GM12878 (cell line): Measurements from ENCODE around the gene SDCCAG8. TPM values are rescaled to one million over a fixed set of nuclear protein-coding genes. Genes with fewer than 3 reads are reported as not detected.

Experiments used
- ATAC-seq: fragments of 200-7000 bp; cut with Tn5 transposase; 3 replicates; pipeline ENCODE4 v1.9.1; 2020; ENCODE audit warnings: mild to moderate bottlenecking, moderate library complexity
- BruUV-seq: library from RNA; stranded (reverse); fragments of 400-500 nt; replicated peaks from 2 replicates; lab custom pipeline; 2021; lab: Mats Ljungman, UMichigan
- CTCF ChIA-PET: fragments of 300-600 bp; sonication (Branson Sonifier 250); formaldehyde crosslinking; extraction: SDS; loops from one replicate; lab custom pipeline; 2021; ENCODE audit warnings: inconsistent platforms; lab: Yijun Ruan, JAX
- POLR2A ChIA-PET: fragments of 350-600 bp; formaldehyde crosslinking; extraction: SDS; loops from one replicate; lab custom pipeline; 2021; ENCODE audit warnings: inconsistent platforms; lab: Charles Lee
- RAD21 ChIA-PET: fragments of 300-600 bp; sonication (Branson Sonifier 250); formaldehyde crosslinking; loops from one replicate; lab custom pipeline; 2023; ENCODE audit warnings: antibody characterized with exemption; ENCODE audit not compliant: unreplicated experiment; lab: Charles Lee
- SMC1A ChIA-PET: fragments of 300-600 bp; sonication (Branson Sonifier 250); formaldehyde crosslinking; loops from one replicate; lab custom pipeline; 2023; ENCODE audit not compliant: unreplicated experiment, uncharacterized antibody; lab: Charles Lee
- DNase-seq: peaks from one replicate; pipeline ENCODE4 v3.0.0-alpha.2; 2011; ENCODE audit warnings: low read depth, low spot score
- FAIRE-seq: peaks from 3 replicates; lab custom pipeline; 2011; peaks lifted over from hg19 to GRCh38; lab: Jason Lieb, UNC
- H2AFZ ChIP-seq: 2 replicates; pipeline ENCODE4 v1.6.0; 2011; ENCODE audit warnings: low read depth, low read length, control low read depth; ENCODE audit not compliant: control insufficient read depth
- H3K27ac ChIP-seq: 2 replicates; pipeline ENCODE4 v1.5.1; 2011; ENCODE audit warnings: control low read depth; ENCODE audit not compliant: control insufficient read depth, insufficient read depth
- H3K27me3 ChIP-seq, 2 experiments: replicated peaks in 1 of 2; 2 replicates each; pipeline versions ENCODE4 v1.6.0 to v1.6.1; 2011; ENCODE audit warnings: low read length in 1 of 2; ENCODE audit not compliant: control insufficient read depth in 2 of 2, insufficient read depth in 2 of 2
- H3K36me3 ChIP-seq, 2 experiments: 2 replicates each; pipeline ENCODE4 v1.5.1; 2011; ENCODE audit warnings: low read length in 1 of 2; ENCODE audit not compliant: control insufficient read depth in 2 of 2, insufficient read depth in 2 of 2
- H3K4me1 ChIP-seq: 2 replicates; pipeline ENCODE4 v1.6.1; 2011; ENCODE audit warnings: mild to moderate bottlenecking, low read length, moderate library complexity, mixed read lengths; ENCODE audit not compliant: control insufficient read depth, insufficient read depth
- H3K4me2 ChIP-seq: 2 replicates; pipeline ENCODE4 v1.6.0; 2011; ENCODE audit warnings: control low read depth; ENCODE audit not compliant: control insufficient read depth, insufficient read depth
- H3K4me3 ChIP-seq: fragments of 200-600 bp; sonication (generic); 2 replicates; pipeline ENCODE4 v1.5.1; 2016
- H3K79me2 ChIP-seq: 2 replicates; pipeline ENCODE4 v1.6.0; 2011; ENCODE audit warnings: low read length; ENCODE audit not compliant: control insufficient read depth, insufficient read depth
- H3K9ac ChIP-seq: 2 replicates; pipeline ENCODE4 v1.8.0; 2011; ENCODE audit warnings: low read length, control low read depth, mixed read lengths; ENCODE audit not compliant: control insufficient read depth, insufficient read depth
- H3K9me3 ChIP-seq: replicated peaks from 3 replicates; pipeline ENCODE4 v1.5.1; 2011; ENCODE audit warnings: mild to moderate bottlenecking, low read length; ENCODE audit not compliant: control insufficient read depth, insufficient read depth
- H4K20me1 ChIP-seq: 2 replicates; pipeline ENCODE4 v1.6.0; 2011; ENCODE audit not compliant: control insufficient read depth, insufficient read depth
- BCL11A ChIP-seq: IDR thresholded peaks from 2 replicates; pipeline ENCODE4 v1.6.1; 2011; ENCODE audit warnings: low read depth, low read length
- ELK1 ChIP-seq: IDR thresholded peaks from 2 replicates; pipeline ENCODE4 v1.6.1; 2012; ENCODE audit warnings: low read depth, low read length, improper control_type of control experiment
- GATAD2B ChIP-seq: fragments of 450-650 bp; conservative IDR thresholded peaks from 2 replicates; pipeline ENCODE4 v1.6.1; 2017; ENCODE audit warnings: low read depth, mild to moderate bottlenecking, moderate library complexity
- IKZF1 ChIP-seq: fragments of 450-650 bp; conservative IDR thresholded peaks from 2 replicates; pipeline ENCODE4 v1.6.1; 2017; ENCODE audit warnings: antibody characterized with exemption, mild to moderate bottlenecking
- MEF2A ChIP-seq: IDR thresholded peaks from 2 replicates; pipeline ENCODE4 v1.6.1; 2011; ENCODE audit warnings: low read depth, mild to moderate bottlenecking, low read length, moderate library complexity; ENCODE audit not compliant: insufficient read depth
- PBX3 ChIP-seq: IDR thresholded peaks from 2 replicates; pipeline ENCODE4 v1.6.1; 2011; ENCODE audit warnings: mild to moderate bottlenecking, low read depth, low read length, moderate library complexity; ENCODE audit not compliant: insufficient replicate concordance
- SIN3A ChIP-seq: IDR thresholded peaks from 2 replicates; pipeline ENCODE4 v1.6.1; 2012; ENCODE audit warnings: low read depth, low read length, improper control_type of control experiment
- SRF ChIP-seq, 2 experiments: IDR thresholded peaks; 2 replicates each; pipeline ENCODE4 v1.6.1; 2011; ENCODE audit warnings: low read depth in 2 of 2, low read length in 2 of 2, mild to moderate bottlenecking in 1 of 2, moderate library complexity in 1 of 2
- TCF12 ChIP-seq: IDR thresholded peaks from 2 replicates; pipeline ENCODE4 v1.6.1; 2011; ENCODE audit warnings: low read depth, mild to moderate bottlenecking, low read length
- TCF3 ChIP-seq: IDR thresholded peaks from 2 replicates; pipeline ENCODE4 v1.6.1; 2012; ENCODE audit warnings: low read depth, mild to moderate bottlenecking, low read length, borderline replicate concordance; ENCODE audit not compliant: insufficient read depth
- YY1 ChIP-seq: IDR thresholded peaks from 2 replicates; pipeline ENCODE4 v1.6.1; 2011; ENCODE audit warnings: low read depth, mild to moderate bottlenecking, low read length
- WGBS: methylation state at CpG from one replicate; pipeline ENCODE4 v1.1.6; 2016; ENCODE audit warnings: low lambda C conversion rate; ENCODE audit not compliant: insufficient replicate concordance, insufficient coverage; ENCODE audit errors: missing lambda C conversion rate; 5-methylcytosine and 5-hydroxymethylcytosine counted together
- in situ Hi-C: fragments of 300-500 bp; cut with MboI; formaldehyde crosslinking; loops from 9 replicates; pipeline ENCODE4 v1.14.3; 2018; ENCODE audit warnings: mixed read lengths
- intact Hi-C: fragments of 100-400 bp; cut with micrococcal nuclease; formaldehyde crosslinking; loops from one replicate; pipeline ENCODE4 v1.14.2; 2022; ENCODE audit not compliant: unreplicated experiment
- polyA plus RNA-seq, 11 experiments: library from polyadenylated mRNA; depleted of rRNA in 4 of 11; unstranded in 6 of 11; stranded (reverse) in 5 of 11; fragments of >200 nt; fragmentation: Nextera tagmentation in 4 of 11; fragmentation: Illumina TruSeq in 1 of 11; extraction: Ambion mirVana in 4 of 11; extraction: Trizol in 1 of 11; gene quantifications; 1 replicate in 1 of 11; 2 replicates in 10 of 11; pipeline versions ENCODE4 v1.2.1 to v1.2.3, GENCODE V29; 2011 to 2016; ENCODE audit warnings: inconsistent platforms in 2 of 11, missing spikeins in 2 of 11, low read depth in 1 of 11
- total RNA-seq, 4 experiments: library from RNA; depleted of rRNA in 3 of 4; stranded (reverse); fragments of >200 nt in 3 of 4; fragmentation: Illumina TruSeq in 1 of 4; extraction: Trizol in 1 of 4; gene quantifications; 2 replicates each; pipeline versions ENCODE4 v1.2.1 to v1.2.3, GENCODE V29; 2013 to 2021
- TF ChIP-seq, protein P1 (sequence below): fragments of 450-650 bp; IDR thresholded peaks from 2 replicates; pipeline ENCODE4 v1.6.1; 2017; ENCODE audit warnings: mild to moderate bottlenecking, low read depth, inconsistent platforms; ENCODE audit not compliant: poor library complexity, severe bottlenecking
- TF ChIP-seq, protein P2 (sequence below): IDR thresholded peaks from 2 replicates; pipeline ENCODE4 v1.6.1; 2012; ENCODE audit warnings: low read depth, low read length, improper control_type of control experiment

Gene SDCCAG8
- total and polyA plus RNA-seq, 10 of the 15 experiments (the other 5 are each of a cell fraction or from before 2014, with no cell fraction given): 15.0 to 25.6 (median 20.6) TPM

DNA sequence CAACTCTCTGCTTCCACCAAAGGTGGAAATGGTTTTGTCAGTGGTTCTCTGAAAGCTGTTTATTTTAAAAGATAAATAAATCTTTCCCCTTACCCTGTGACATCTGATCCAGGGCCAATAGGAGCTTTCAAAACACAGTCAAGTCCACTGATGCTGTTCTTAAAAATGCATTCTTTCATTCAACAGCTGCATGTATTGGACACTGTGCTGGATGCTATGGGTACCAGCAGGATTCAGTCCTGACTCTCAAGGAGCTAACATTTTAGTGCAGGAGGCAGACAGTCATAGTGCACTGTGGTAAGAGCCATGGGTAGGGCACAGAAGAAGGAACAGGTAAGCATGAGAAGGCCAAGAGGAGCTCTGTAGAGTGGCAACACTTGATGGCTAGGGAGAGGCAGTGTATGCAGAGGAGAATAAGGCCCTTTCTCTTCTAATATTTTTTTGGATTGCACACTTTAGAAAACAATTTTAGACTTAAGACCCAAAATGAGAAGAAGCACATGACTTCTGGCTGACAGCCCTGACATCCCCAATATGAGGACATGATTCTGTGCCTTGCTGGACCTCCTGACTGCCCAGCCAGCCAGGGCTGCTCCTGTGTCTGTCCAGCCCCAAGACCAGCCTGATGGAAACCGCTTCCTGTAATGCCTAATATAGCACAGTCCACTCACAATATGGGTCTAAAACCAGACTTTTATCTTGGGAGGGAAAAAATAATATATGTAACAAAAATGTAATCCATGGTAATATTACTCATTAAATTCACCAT, 207.3 kb downstream of the SDCCAG8 start (continued):
- TF ChIP-seq YY1: no peak
- no peak for TF ChIP-seq MEF2A
- no peak for TF ChIP-seq SIN3A
- no peak for TF ChIP-seq PBX3
- TF ChIP-seq TCF3: no peak

GRCh38 chr1:243465081-243465480, 209.2 kb downstream of the SDCCAG8 start:
- DNase-seq (no peak), ATAC-seq (no peak), FAIRE-seq (no peak)
- intact Hi-C loops (no loop called here), in situ Hi-C loops (no loop called here)
- CTCF ChIA-PET: no interaction called here
- BruUV-seq: no TSS peak
- H3K4me1 ChIP-seq: no peaks in the 10 kb centered on the region
- no peaks in the 10 kb centered on the region for H3K36me3 ChIP-seq
- SMC1A ChIA-PET: interaction anchor here (1.3 kb wide), 2 partner anchors 12 to 14 kb away, joined by 3 to 4 read pairs; no protein-coding TSS in a partner anchor
- TF ChIP-seq, protein P1, sequence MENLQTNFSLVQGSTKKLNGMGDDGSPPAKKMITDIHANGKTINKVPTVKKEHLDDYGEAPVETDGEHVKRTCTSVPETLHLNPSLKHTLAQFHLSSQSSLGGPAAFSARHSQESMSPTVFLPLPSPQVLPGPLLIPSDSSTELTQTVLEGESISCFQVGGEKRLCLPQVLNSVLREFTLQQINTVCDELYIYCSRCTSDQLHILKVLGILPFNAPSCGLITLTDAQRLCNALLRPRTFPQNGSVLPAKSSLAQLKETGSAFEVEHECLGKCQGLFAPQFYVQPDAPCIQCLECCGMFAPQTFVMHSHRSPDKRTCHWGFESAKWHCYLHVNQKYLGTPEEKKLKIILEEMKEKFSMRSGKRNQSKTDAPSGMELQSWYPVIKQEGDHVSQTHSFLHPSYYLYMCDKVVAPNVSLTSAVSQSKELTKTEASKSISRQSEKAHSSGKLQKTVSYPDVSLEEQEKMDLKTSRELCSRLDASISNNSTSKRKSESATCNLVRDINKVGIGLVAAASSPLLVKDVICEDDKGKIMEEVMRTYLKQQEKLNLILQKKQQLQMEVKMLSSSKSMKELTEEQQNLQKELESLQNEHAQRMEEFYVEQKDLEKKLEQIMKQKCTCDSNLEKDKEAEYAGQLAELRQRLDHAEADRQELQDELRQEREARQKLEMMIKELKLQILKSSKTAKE: no peak
- TF ChIP-seq TCF12 (no peak), ELK1 (no peak), IKZF1 (no peak), GATAD2B (no peak), BCL11A (no peak), SRF (IDR thresholded peaks at IDR 0.05; ENCODE audit: low read depth in 2 of 2, low read length in 2 of 2) (no peak)
- TF ChIP-seq, protein P2, sequence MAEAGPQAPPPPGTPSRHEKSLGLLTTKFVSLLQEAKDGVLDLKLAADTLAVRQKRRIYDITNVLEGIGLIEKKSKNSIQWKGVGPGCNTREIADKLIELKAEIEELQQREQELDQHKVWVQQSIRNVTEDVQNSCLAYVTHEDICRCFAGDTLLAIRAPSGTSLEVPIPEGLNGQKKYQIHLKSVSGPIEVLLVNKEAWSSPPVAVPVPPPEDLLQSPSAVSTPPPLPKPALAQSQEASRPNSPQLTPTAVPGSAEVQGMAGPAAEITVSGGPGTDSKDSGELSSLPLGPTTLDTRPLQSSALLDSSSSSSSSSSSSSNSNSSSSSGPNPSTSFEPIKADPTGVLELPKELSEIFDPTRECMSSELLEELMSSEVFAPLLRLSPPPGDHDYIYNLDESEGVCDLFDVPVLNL: no peak
- no peaks in the 10 kb centered on the region for H3K9me3 ChIP-seq
- no peaks in the 10 kb centered on the region for H3K79me2 ChIP-seq
- no peak overlapping the region for H3K9ac ChIP-seq
- RAD21 ChIA-PET: no interaction called here
- 96% methylated on average over 5 of the region's 5 CpGs for WGBS
- no peak overlapping the region for H2AFZ ChIP-seq
- H3K27ac ChIP-seq: no peak overlapping the region
- H4K20me1 ChIP-seq: no peaks in the 10 kb centered on the region
- H3K4me3 ChIP-seq: no peak overlapping the region
- no peaks in the 10 kb centered on the region for H3K27me3 ChIP-seq
- no peak overlapping the region for H3K4me2 ChIP-seq
- POLR2A ChIA-PET: no interaction called here
